GM04503 (cell line): ENCODE results near the gene KCTD10.
"Not testable (repeated sequence)": the region's sequence is repeated elsewhere in the genome, so short reads cannot be mapped to it uniquely, and the experiment has no call there.

Experiments used
- DNase-seq: peaks from one replicate; pipeline ENCODE4 v3.0.0-alpha.2; 2012; ENCODE audit warnings: low read depth

KCTD10 gene

GRCh38 chr12:109448707-109449390 lies 28.3 kb downstream of the KCTD10 start:
- DNase-seq = no peak

GRCh38 chr12:109448272-109448671 lies 28.8 kb downstream of the KCTD10 start:
- no peak for DNase-seq

- DNase-seq = no peak
Observed at GRCh38 chr12:109447482-109447881, 29.6 kb downstream of the KCTD10 start.

GRCh38 chr12:109446869-109447268 lies 30.2 kb downstream of the KCTD10 start:
- no peak for DNase-seq

- peak; percentile 74 for DNase-seq
Observed at GRCh38 chr12:109445191-109445609, 31.9 kb downstream of the KCTD10 start.

- no peak for DNase-seq
Observed at GRCh38 chr12:109444259-109444658, 32.8 kb downstream of the KCTD10 start.

- DNase-seq = no peak
Observed at GRCh38 chr12:109443794-109444193, 33.3 kb downstream of the KCTD10 start.

GRCh38 chr12:109440851-109441490 lies 36.1 kb downstream of the KCTD10 start:
- DNase-seq = peak; percentile 54

GRCh38 chr12:109439951-109440350 lies 37.1 kb downstream of the KCTD10 start:
- not testable (repeated sequence) for DNase-seq

GRCh38 chr12:109439181-109439580 lies 37.9 kb downstream of the KCTD10 start:
- peak; percentile 71 for DNase-seq

GRCh38 chr12:109436188-109436560 lies 40.9 kb downstream of the KCTD10 start:
- no peak for DNase-seq

- no peak for DNase-seq
Observed at GRCh38 chr12:109435428-109436187, 41.5 kb downstream of the KCTD10 start.

- no peak for DNase-seq
Observed at GRCh38 chr12:109434582-109434981, 42.5 kb downstream of the KCTD10 start.

- no peak for DNase-seq
Observed at GRCh38 chr12:109433618-109434017, 43.5 kb downstream of the KCTD10 start.

- DNase-seq = no peak
Observed at GRCh38 chr12:109432842-109433304, 44.2 kb downstream of the KCTD10 start.

GRCh38 chr12:109432431-109432830 lies 44.7 kb downstream of the KCTD10 start:
- no peak for DNase-seq

- DNase-seq = no peak
Observed at GRCh38 chr12:109430244-109430643, 46.9 kb downstream of the KCTD10 start.

- DNase-seq = not testable (repeated sequence)
Observed at GRCh38 chr12:109428804-109429203, 48.3 kb downstream of the KCTD10 start.

GRCh38 chr12:109428037-109428629 lies 49.0 kb downstream of the KCTD10 start:
- no peak for DNase-seq

- no peak for DNase-seq
Observed at GRCh38 chr12:109423392-109423791, 53.7 kb downstream of the KCTD10 start.

GRCh38 chr12:109422251-109422650 lies 54.8 kb downstream of the KCTD10 start:
- no peak for DNase-seq

GRCh38 chr12:109421355-109422087 lies 55.6 kb downstream of the KCTD10 start:
- no peak for DNase-seq
